ENCODE measurements around the gene KDM1B. TPM values are rescaled to one million over a fixed set of nuclear protein-coding genes. Genes with fewer than 3 reads are reported as not detected.

KDM1B gene
- total and polyA plus RNA-seq, 2 donors from 2014 or later = 3.9 to 20.5 TPM

DNA sequence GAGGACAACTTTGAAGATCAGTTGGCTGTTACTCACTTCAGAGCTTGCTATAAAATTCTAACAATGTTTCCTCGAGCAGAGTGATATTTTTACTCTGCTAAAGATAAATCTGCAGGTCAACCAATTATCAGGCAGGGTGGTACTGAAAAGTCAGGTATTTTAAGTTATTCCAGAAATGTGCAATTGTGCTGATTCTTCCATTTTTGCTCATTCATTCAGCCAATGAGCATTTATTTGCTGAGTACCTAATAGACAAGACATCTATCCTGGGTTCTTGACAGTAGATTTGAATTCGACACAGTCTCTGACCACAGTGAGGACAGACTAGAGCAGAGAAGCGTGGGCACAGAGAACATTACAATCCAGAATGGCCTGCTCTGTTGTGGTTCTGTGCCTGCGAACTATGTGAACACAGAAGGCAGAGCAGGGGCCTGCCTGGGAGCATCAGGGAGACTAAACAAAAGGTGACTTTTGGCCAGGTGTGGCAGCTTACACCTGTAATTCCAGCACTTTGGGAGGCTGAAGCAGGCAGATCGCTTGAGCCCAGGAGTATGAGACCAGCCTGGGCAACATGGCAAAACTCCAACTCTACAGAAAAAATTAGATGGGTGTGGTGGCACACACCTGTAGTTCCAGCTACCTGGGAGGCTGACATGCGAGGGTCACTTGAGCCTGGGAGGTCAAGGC is 15.1 kb upstream of the KDM1B start:
- Histone ChIP-seq H3K9me3 (ENCODE audit: control insufficient read depth in 2 of 3, insufficient read depth in 1 of 3, low read length in 3 of 3) (no peaks in the 10 kb centered on the region), H3K4me1 (ENCODE audit: control insufficient read depth in 2 of 3, insufficient read depth in 2 of 3, low read depth in 1 of 3, low read length in 3 of 3) (no peaks in the 10 kb centered on the region), H3K27ac (ENCODE audit: low read depth in 2 of 2, low read length in 2 of 2) (no peak overlapping the region), H3K27me3 (ENCODE audit: control insufficient read depth, insufficient read depth, low read length) (no peaks in the 10 kb centered on the region), H3K9ac (ENCODE audit: low read length in 3 of 3) (no peak overlapping the region), H3K36me3 (ENCODE audit: control insufficient read depth in 2 of 3, insufficient read depth in 3 of 3, low read length in 3 of 3) (peaks cover 0 to 42% (median 25%) of the 10 kb centered on the region in 3 donors), H3K4me3 (ENCODE audit: low read length in 3 of 3) (no peak overlapping the region)
- FAIRE-seq = no peak
- TF ChIP-seq CTCF (IDR thresholded peaks at IDR 0.05; ENCODE audit: borderline replicate concordance, extremely low read depth, insufficient read depth) = no peak
- intact Hi-C loops (cut with DNase I) = no loop called here
- no peak for DNase-seq

DNA sequence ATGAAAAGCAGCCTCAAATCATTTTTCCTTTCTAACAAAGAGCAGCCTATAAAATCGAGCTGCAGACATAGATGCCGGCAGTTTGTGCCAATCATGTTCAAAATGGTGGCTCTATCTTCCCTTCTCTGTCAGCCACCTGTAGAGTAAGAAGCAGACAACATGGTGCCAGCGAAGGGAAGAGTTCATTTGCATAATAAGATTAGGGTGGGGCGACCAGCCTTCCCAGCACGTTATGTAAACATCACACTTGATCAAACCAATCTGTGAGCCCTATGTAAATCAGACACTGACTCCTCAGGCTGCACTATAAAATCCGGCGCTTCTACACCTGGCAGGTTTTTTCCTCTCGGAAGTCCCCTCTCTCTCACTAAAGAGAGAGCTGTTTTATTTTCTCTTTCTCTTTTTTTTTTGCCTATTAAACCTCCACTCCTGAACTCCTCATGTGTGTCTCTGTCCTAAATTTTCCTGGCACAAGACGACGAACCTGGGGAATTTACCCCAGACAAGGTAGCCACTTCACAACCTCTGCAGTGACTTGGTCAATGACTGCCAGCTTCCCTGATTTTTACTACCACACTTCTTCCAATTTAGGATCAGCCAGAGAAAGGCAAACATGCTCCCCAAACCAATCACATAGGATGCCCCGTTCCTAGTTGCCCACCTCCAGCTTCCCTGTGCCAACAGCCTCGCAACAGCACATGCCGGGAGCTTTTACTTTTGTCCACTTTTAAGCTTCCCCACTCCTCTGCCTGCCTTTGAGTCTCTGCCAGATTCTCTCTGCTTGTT is 13.2 kb upstream of the KDM1B start:
- no peak for TF ChIP-seq CTCF (IDR thresholded peaks at IDR 0.05; ENCODE audit: borderline replicate concordance, extremely low read depth, insufficient read depth)
- no peak overlapping the region for H3K4me3 ChIP-seq (ENCODE audit: low read length in 3 of 3)
- FAIRE-seq (no peak), DNase-seq (peak in 1 of 5 donors; percentile 22)
- no peak overlapping the region for H3K27ac ChIP-seq (ENCODE audit: low read depth in 2 of 2, low read length in 2 of 2)
- no peak overlapping the region for H3K9ac ChIP-seq (ENCODE audit: low read length in 3 of 3)
- no peaks in the 10 kb centered on the region for H3K9me3 ChIP-seq (ENCODE audit: control insufficient read depth in 2 of 3, insufficient read depth in 1 of 3, low read length in 3 of 3)
- peaks cover 0 to 40% (median 27%) of the 10 kb centered on the region in 3 donors for H3K36me3 ChIP-seq (ENCODE audit: control insufficient read depth in 2 of 3, insufficient read depth in 3 of 3, low read length in 3 of 3)
- H3K4me1 ChIP-seq (ENCODE audit: control insufficient read depth in 2 of 3, insufficient read depth in 2 of 3, low read depth in 1 of 3, low read length in 3 of 3) = no peaks in the 10 kb centered on the region
- no peaks in the 10 kb centered on the region for H3K27me3 ChIP-seq (ENCODE audit: control insufficient read depth, insufficient read depth, low read length)
- intact Hi-C loops (cut with DNase I) = no loop called here

DNA sequence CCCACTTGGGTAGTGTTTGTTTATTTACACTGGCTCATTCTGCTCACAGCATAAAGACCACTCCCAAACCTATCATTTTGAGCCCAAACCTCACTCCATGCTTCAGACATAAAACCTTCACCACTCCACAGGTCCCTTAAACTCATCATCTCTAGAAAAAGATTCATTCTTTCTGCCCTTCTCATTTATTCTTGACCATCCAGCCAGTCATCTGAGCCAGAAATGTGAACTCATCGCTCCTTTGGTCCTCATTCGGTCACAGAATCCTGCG is 12.7 kb upstream of the KDM1B start:
- Histone ChIP-seq H3K9ac (ENCODE audit: low read length in 3 of 3) (no peak overlapping the region), H3K4me3 (ENCODE audit: low read length in 3 of 3) (no peak overlapping the region), H3K27ac (ENCODE audit: low read depth in 2 of 2, low read length in 2 of 2) (no peak overlapping the region), H3K9me3 (ENCODE audit: control insufficient read depth in 2 of 3, insufficient read depth in 1 of 3, low read length in 3 of 3) (no peaks in the 10 kb centered on the region), H3K4me1 (ENCODE audit: control insufficient read depth in 2 of 3, insufficient read depth in 2 of 3, low read depth in 1 of 3, low read length in 3 of 3) (no peaks in the 10 kb centered on the region), H3K27me3 (ENCODE audit: control insufficient read depth, insufficient read depth, low read length) (no peaks in the 10 kb centered on the region), H3K36me3 (ENCODE audit: control insufficient read depth in 2 of 3, insufficient read depth in 3 of 3, low read length in 3 of 3) (peaks cover 0 to 40% (median 27%) of the 10 kb centered on the region in 3 donors)
- FAIRE-seq (no peak), DNase-seq (no peak)
- TF ChIP-seq CTCF (IDR thresholded peaks at IDR 0.05; ENCODE audit: borderline replicate concordance, extremely low read depth, insufficient read depth) = no peak
- intact Hi-C loops (cut with DNase I) = no loop called here

Data from kidney (tissue), 14 donors.